Activated B cell treated with CpG ODN at 0.5 μM for 24 hours (primary cell): ENCODE data around the gene KPRP. TPM values are rescaled to one million over a fixed set of nuclear protein-coding genes. Genes with fewer than 3 reads are reported as not detected.

ENCODE experiments used
- ATAC-seq: fragments of 200-7000 bp; cut with Tn5 transposase; one replicate; pipeline ENCODE4 v1.10.0; 2021; ENCODE audit warnings: low read depth, mild to moderate bottlenecking, moderate library complexity
- CTCF ChIA-PET: fragments of 350-600 bp; sonication (Branson Sonifier 250); formaldehyde crosslinking; loops from one replicate; lab custom pipeline; 2021; ENCODE audit warnings: antibody characterized with exemption; lab: Charles Lee
- POLR2A ChIA-PET: fragments of 350-600 bp; sonication (Branson Sonifier 250); formaldehyde crosslinking; loops from one replicate; lab custom pipeline; 2021; ENCODE audit warnings: antibody characterized with exemption; lab: Charles Lee
- DNase-seq: peaks from one replicate; pipeline ENCODE4 v3.0.0; 2022
- H3K27ac Mint-ChIP-seq: one replicate; pipeline ENCODE4 v1.8.0; 2020; ENCODE audit warnings: mixed read lengths
- H3K27me3 Mint-ChIP-seq: one replicate; pipeline ENCODE4 v1.8.0; 2021; ENCODE audit warnings: mixed read lengths
- H3K36me3 Mint-ChIP-seq: one replicate; pipeline ENCODE4 v1.8.0; 2021; ENCODE audit warnings: low read depth, mixed read lengths
- H3K4me1 Mint-ChIP-seq: one replicate; pipeline ENCODE4 v1.8.0; 2021; ENCODE audit warnings: mixed read lengths
- H3K4me3 Mint-ChIP-seq: one replicate; pipeline ENCODE4 v1.8.0; 2020; ENCODE audit warnings: mild to moderate bottlenecking, mixed read lengths
- H3K9me3 Mint-ChIP-seq: one replicate; pipeline ENCODE4 v1.8.0; 2020; ENCODE audit warnings: mixed read lengths
- CTCF ChIP-seq: fragments of 200-600 bp; IDR thresholded peaks from one replicate; pipeline ENCODE4 v1.8.0; 2022; ENCODE audit warnings: antibody characterized with exemption, mild to moderate bottlenecking
- intact Hi-C: fragments of 100-400 bp; cut with micrococcal nuclease; formaldehyde crosslinking; loops from one replicate; pipeline ENCODE4 v1.15.1; 2024
- total RNA-seq: library from RNA; stranded (reverse); gene quantifications from 2 replicates; pipeline ENCODE4 v1.2.3, GENCODE V29; 2022

KPRP gene
- total RNA-seq, 1 donor from 2014 or later: not detected

GRCh38 chr1:152758636-152759035, 811 bp downstream of the KPRP start:
- ChIA-PET POLR2A (no interaction called here), CTCF (no interaction called here)
- DNase-seq (no peak), ATAC-seq (no peak)
- Mint-ChIP-seq H3K27me3 (peaks cover 15% of the 10 kb centered on the region), H3K4me3 (no peak overlapping the region), H3K27ac (no peak overlapping the region), H3K9me3 (peaks cover 3% of the 10 kb centered on the region), H3K4me1 (no peaks in the 10 kb centered on the region), H3K36me3 (no peaks in the 10 kb centered on the region)
- intact Hi-C loops: no loop called here
- no peak for TF ChIP-seq CTCF

- H3K4me3 Mint-ChIP-seq: no peak overlapping the region
- no peak for TF ChIP-seq CTCF
- no peak for DNase-seq
- intact Hi-C loops: no loop called here
- no peak overlapping the region for H3K27ac Mint-ChIP-seq
- H3K27me3 Mint-ChIP-seq: peaks cover 12% of the 10 kb centered on the region
- peaks cover 1% of the 10 kb centered on the region for H3K9me3 Mint-ChIP-seq
- no peak for ATAC-seq
- CTCF ChIA-PET: no interaction called here
- no peaks in the 10 kb centered on the region for H3K4me1 Mint-ChIP-seq
- POLR2A ChIA-PET: no interaction called here
- H3K36me3 Mint-ChIP-seq: no peaks in the 10 kb centered on the region
These were observed 1.8 kb downstream of the KPRP start for GRCh38 chr1:152759453-152760173.

- H3K4me3 Mint-ChIP-seq: no peak overlapping the region
- H3K27me3 Mint-ChIP-seq: peaks cover 6% of the 10 kb centered on the region
- no peaks in the 10 kb centered on the region for H3K36me3 Mint-ChIP-seq
- CTCF ChIA-PET: no interaction called here
- H3K27ac Mint-ChIP-seq: no peak overlapping the region
- intact Hi-C loops: no loop called here
- POLR2A ChIA-PET: no interaction called here
- no peaks in the 10 kb centered on the region for H3K4me1 Mint-ChIP-seq
- no peak for TF ChIP-seq CTCF
- H3K9me3 Mint-ChIP-seq: no peaks in the 10 kb centered on the region
- ATAC-seq (no peak), DNase-seq (no peak)
These were observed 2.8 kb downstream of the KPRP start for GRCh38 chr1:152760551-152761190.

GRCh38 chr1:152761609-152762213, 3.9 kb downstream of the KPRP start:
- Mint-ChIP-seq H3K27ac (no peak overlapping the region), H3K27me3 (peaks cover 3% of the 10 kb centered on the region), H3K4me3 (no peak overlapping the region), H3K9me3 (no peaks in the 10 kb centered on the region), H3K36me3 (no peaks in the 10 kb centered on the region), H3K4me1 (no peaks in the 10 kb centered on the region)
- intact Hi-C loops: no loop called here
- ATAC-seq: no peak
- POLR2A ChIA-PET: no interaction called here
- no peak for TF ChIP-seq CTCF
- DNase-seq: no peak
- CTCF ChIA-PET: no interaction called here

- no peak for TF ChIP-seq CTCF
- intact Hi-C loops: no loop called here
- POLR2A ChIA-PET: no interaction called here
- H3K4me1 Mint-ChIP-seq: no peaks in the 10 kb centered on the region
- H3K27me3 Mint-ChIP-seq: peaks cover 7% of the 10 kb centered on the region
- DNase-seq (no peak), ATAC-seq (no peak)
- H3K4me3 Mint-ChIP-seq: no peak overlapping the region
- CTCF ChIA-PET: no interaction called here
- H3K36me3 Mint-ChIP-seq: no peaks in the 10 kb centered on the region
- H3K9me3 Mint-ChIP-seq: peaks cover 5% of the 10 kb centered on the region
- H3K27ac Mint-ChIP-seq: no peak overlapping the region
These were observed 11.2 kb downstream of the KPRP start for GRCh38 chr1:152768847-152769533.
